ENCODE measurements around the gene FAM8A1. TPM values are rescaled to one million over a fixed set of nuclear protein-coding genes. Genes with fewer than 3 reads are reported as not detected.

The FAM8A1 gene
- total and polyA plus RNA-seq, 9 of the 15 experiments (the other 6 are each of a cell fraction or from before 2014, with no cell fraction given): 4.9 to 23.6 (median 14.2) TPM

GRCh38 chr6:17556014-17556413 lies 44.1 kb upstream of the FAM8A1 start:
- CTCF ChIA-PET (ENCODE audit: low intra/inter-chr PET ratio): no interaction called here
- ATAC-seq (no peak), FAIRE-seq (no peak)

More at GRCh38 chr6:17556014-17556413, 44.1 kb upstream of the FAM8A1 start:
- intact Hi-C loops (cut with micrococcal nuclease): no loop called here
- Histone ChIP-seq H3K4me3 (no peak overlapping the region), H3K4me2 (ENCODE audit: insufficient read depth, low read length) (no peak overlapping the region), H3K4me1 (replicated peaks in 1 of 2; ENCODE audit: control insufficient read depth in 2 of 2, insufficient read depth in 2 of 2, low read length in 2 of 2) (no peaks in the 10 kb centered on the region), H3K79me2 (ENCODE audit: control insufficient read depth, insufficient read depth, low read length) (no peaks in the 10 kb centered on the region), H3K27ac (ENCODE audit: extremely low read depth, low read depth, low read length) (no peak overlapping the region), H3K27me3 (ENCODE audit: control insufficient read depth in 2 of 2, insufficient read depth in 2 of 2, low read length in 2 of 2) (peaks cover 17 to 39% of the 10 kb centered on the region in 2 experiments), H2AFZ (ENCODE audit: low read depth, low read length) (no peak overlapping the region), H4K20me1 (replicated peaks; ENCODE audit: control insufficient read depth, insufficient read depth, low read length) (no peaks in the 10 kb centered on the region), H3K36me3 (ENCODE audit: control insufficient read depth, insufficient read depth, low read length) (no peaks in the 10 kb centered on the region), H3K9ac (ENCODE audit: insufficient read depth in 1 of 2, low read depth in 2 of 2, low read length in 2 of 2) (no peak overlapping the region), H3K9me1 (ENCODE audit: control insufficient read depth, insufficient read depth, low read length) (no peaks in the 10 kb centered on the region), H3K9me3 (replicated peaks; ENCODE audit: control insufficient read depth, insufficient read depth, low read depth, low read length) (no peaks in the 10 kb centered on the region)
- BruUV-seq (replicated peaks): no TSS peak
- WGBS (ENCODE audit: insufficient coverage, low coverage, missing lambda C conversion rate): 1% methylated on average over 4 of the region's 4 CpGs
- no peak for DNase-seq (ENCODE audit: extremely low read depth in 1 of 4, low spot score in 3 of 4)
- peak; percentile 27 for TF ChIP-seq USF2 (CRISPR knock-in tag; IDR thresholded peaks at IDR 0.05)
- no peak for TF ChIP-seq ZBTB2 (IDR thresholded peaks at IDR 0.05)
- peak; percentile 46; the same call in 1 of the 2 replicates for TF ChIP-seq USF1 (CRISPR knock-in tag; IDR thresholded peaks at IDR 0.05)
- POLR2A ChIA-PET: no interaction called here
- in situ Hi-C loops (cut with MboI): no loop called here

Data from K562 (cell line).